Endodermal cell (in vitro differentiated cells): Measurements from ENCODE around the gene CHI3L2. TPM values are rescaled to one million over a fixed set of nuclear protein-coding genes. Genes with fewer than 3 reads are reported as not detected.

Experiments
- DNase-seq: peaks from one replicate; pipeline ENCODE4 v3.0.0-alpha.2; 2017
- H3K27ac ChIP-seq: 2 replicates; pipeline ENCODE4 v1.5.1; 2013; ENCODE audit warnings: mild to moderate bottlenecking, low read depth, low read length, moderate library complexity
- H3K27me3 ChIP-seq: 2 replicates; pipeline ENCODE4 v1.6.1; 2013; ENCODE audit warnings: mild to moderate bottlenecking, low read length, moderate library complexity; ENCODE audit not compliant: insufficient read depth, control insufficient read depth, poor library complexity, severe bottlenecking
- H3K36me3 ChIP-seq: 2 replicates; pipeline ENCODE4 v1.7.0; 2013; ENCODE audit warnings: mild to moderate bottlenecking, low read length, moderate library complexity; ENCODE audit not compliant: control insufficient read depth, insufficient read depth
- H3K4me1 ChIP-seq: one replicate; pipeline ENCODE4 v1.7.0; 2013; ENCODE audit warnings: low read length; ENCODE audit not compliant: control insufficient read depth, insufficient read depth
- H3K4me3 ChIP-seq: 2 replicates; pipeline ENCODE4 v1.5.1; 2013; ENCODE audit warnings: mild to moderate bottlenecking, low read length, moderate library complexity
- H3K9ac ChIP-seq: 2 replicates; pipeline ENCODE4 v1.6.1; 2013; ENCODE audit warnings: mild to moderate bottlenecking, low read length, moderate library complexity; ENCODE audit not compliant: poor library complexity, severe bottlenecking; ENCODE audit errors: extremely low read depth
- H3K9me3 ChIP-seq: 2 replicates; pipeline ENCODE4 v1.6.1; 2013; ENCODE audit warnings: mild to moderate bottlenecking, low read length, moderate library complexity; ENCODE audit not compliant: control insufficient read depth
- H3K27ac Mint-ChIP-seq: 2 replicates; pipeline ENCODE4 v1.8.0; 2020; ENCODE audit warnings: mixed read lengths
- H3K27me3 Mint-ChIP-seq: 2 replicates; pipeline ENCODE4 v1.8.0; 2021; ENCODE audit warnings: mild to moderate bottlenecking, mixed read lengths; ENCODE audit not compliant: insufficient read depth
- H3K36me3 Mint-ChIP-seq: 2 replicates; pipeline ENCODE4 v1.8.0; 2020; ENCODE audit warnings: low read depth, mixed read lengths
- H3K4me1 Mint-ChIP-seq: 2 replicates; pipeline ENCODE4 v1.8.0; 2020; ENCODE audit warnings: mixed read lengths
- H3K4me3 Mint-ChIP-seq: 2 replicates; pipeline ENCODE4 v1.8.0; 2020; ENCODE audit warnings: mild to moderate bottlenecking, moderate library complexity, mixed read lengths
- H3K9me3 Mint-ChIP-seq: 2 replicates; pipeline ENCODE4 v1.8.0; 2020; ENCODE audit warnings: mild to moderate bottlenecking, mixed read lengths
- WGBS, 2 experiments: methylation state at CpG; one replicate each; pipeline versions ENCODE4 v1.1.5 to v1.1.7; 2013; ENCODE audit warnings: missing lambda C conversion rate in 2 of 2, mixed read lengths in 1 of 2; ENCODE audit not compliant: insufficient coverage in 1 of 2, insufficient read length in 1 of 2; 5-methylcytosine and 5-hydroxymethylcytosine counted together
- total RNA-seq, 2 donors: library from RNA; stranded (reverse); fragmentation: NEBNext Ultra II Directional in 1 of 2; extraction: Animal tissue kit (Norgen Biotek cat#: 25700) in 1 of 2; gene quantifications; 2 replicates in 1 of 2; 3 replicates in 1 of 2; pipeline ENCODE4 v1.2.1, GENCODE V29; 2021
- TF ChIP-seq, protein P1 (sequence below): fragments of 200-600 bp; sonication (generic); conservative IDR thresholded peaks from 2 replicates; pipeline ENCODE4 v1.5.0; 2021; ENCODE audit warnings: antibody characterized with exemption, mild to moderate bottlenecking

CHI3L2 gene
- total RNA-seq, 2 donors from 2014 or later, result not detected

DNA sequence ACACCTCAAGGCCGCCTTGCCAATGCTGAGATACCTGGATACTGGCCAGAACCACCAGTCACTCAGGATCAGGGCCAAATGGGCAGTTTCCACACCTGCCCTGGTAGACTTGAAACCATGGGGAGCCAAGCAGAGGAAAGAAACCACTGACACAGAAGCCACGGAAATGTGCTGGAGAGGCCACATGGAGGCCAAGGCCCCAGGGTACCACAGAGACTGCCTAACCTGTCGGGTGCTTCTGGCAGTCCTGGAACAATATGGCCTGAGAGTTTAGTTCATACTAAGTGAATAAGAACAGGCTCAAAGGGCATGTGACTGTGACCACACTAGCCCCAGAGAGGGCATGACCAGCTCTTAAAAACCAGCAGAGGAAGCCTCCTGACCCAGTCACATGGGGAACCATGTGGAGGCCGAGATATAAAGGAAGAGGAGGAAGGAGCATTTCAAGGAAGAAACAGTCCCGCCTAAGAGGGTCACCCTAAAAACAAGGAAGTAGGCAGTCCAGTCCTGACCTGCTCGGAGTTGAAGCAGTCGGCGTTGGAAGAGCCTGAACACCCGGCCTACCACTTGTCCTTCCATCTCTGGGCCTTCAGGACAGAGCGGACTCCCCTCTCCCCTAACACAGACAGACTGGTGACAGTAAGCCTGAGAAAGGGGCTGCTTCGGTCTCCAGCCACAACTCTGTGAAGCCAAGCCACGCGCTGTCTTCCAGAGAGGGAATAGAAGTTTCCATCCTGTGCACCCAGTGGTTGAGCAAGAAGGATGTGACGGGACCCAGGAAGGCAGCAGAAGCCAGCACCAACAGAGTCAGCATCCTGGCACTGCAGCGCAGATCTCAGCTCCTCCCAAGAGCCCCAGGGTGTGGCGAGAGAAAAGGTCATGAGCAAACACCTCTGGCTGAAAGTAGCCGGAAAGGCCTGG lies 27.4 kb upstream of the CHI3L2 start, which contains the start of gene DENND2D:
DENND2D (minus strand) TSS at position 766 of the 921 bp plus-strand sequence; CDS start at position 579, 187 bp downstream.
- no peak within 1 kb of the TSS for H3K27ac ChIP-seq
- no peak within 1 kb of the TSS for H3K27ac Mint-ChIP-seq
- no peak within 1 kb of the TSS for H3K4me3 Mint-ChIP-seq
- no peak for DNase-seq
- 94 to 99% methylated on average over 15 to 17 of the region's 17 CpGs for WGBS, 2 experiments
- TF ChIP-seq, protein P1, sequence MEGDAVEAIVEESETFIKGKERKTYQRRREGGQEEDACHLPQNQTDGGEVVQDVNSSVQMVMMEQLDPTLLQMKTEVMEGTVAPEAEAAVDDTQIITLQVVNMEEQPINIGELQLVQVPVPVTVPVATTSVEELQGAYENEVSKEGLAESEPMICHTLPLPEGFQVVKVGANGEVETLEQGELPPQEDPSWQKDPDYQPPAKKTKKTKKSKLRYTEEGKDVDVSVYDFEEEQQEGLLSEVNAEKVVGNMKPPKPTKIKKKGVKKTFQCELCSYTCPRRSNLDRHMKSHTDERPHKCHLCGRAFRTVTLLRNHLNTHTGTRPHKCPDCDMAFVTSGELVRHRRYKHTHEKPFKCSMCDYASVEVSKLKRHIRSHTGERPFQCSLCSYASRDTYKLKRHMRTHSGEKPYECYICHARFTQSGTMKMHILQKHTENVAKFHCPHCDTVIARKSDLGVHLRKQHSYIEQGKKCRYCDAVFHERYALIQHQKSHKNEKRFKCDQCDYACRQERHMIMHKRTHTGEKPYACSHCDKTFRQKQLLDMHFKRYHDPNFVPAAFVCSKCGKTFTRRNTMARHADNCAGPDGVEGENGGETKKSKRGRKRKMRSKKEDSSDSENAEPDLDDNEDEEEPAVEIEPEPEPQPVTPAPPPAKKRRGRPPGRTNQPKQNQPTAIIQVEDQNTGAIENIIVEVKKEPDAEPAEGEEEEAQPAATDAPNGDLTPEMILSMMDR, result no peak
- H3K4me3 ChIP-seq, result no peak within 1 kb of the TSS
- H3K9ac ChIP-seq, result no peak within 1 kb of the TSS
- no peaks in the 10 kb centered on the region for H3K36me3 ChIP-seq
- peaks cover 11% of the 10 kb centered on the region for H3K4me1 Mint-ChIP-seq
- H3K9me3 ChIP-seq, result no peaks in the 10 kb centered on the region
- H3K9me3 Mint-ChIP-seq, result peaks cover 2% of the 10 kb centered on the region
- H3K4me1 ChIP-seq, result peaks cover 5% of the 10 kb centered on the region
- peaks cover 2% of the 10 kb centered on the region for H3K36me3 Mint-ChIP-seq
- peaks cover 10% of the 10 kb centered on the region for H3K27me3 Mint-ChIP-seq
- H3K27me3 ChIP-seq, result no peaks in the 10 kb centered on the region

DNA sequence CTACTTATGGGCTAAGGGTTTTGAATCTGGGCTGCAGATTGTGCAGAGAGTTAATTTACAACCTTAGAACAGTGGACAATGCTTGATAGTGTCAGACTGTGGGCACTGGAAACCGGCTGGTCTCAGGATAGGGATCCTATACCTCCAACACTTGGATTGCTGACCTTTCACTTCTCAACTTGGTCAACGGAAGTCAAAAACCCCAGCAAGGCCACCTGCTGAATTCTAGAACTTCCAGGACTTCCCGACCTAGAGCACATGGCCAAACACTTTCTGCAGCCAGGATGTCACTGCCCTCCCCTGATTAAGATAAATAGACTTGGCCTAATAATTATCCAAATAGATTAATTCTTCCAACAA lies 26.7 kb upstream of the CHI3L2 start:
- H3K4me1 Mint-ChIP-seq, result peaks cover 11% of the 10 kb centered on the region
- peaks cover 2% of the 10 kb centered on the region for H3K36me3 Mint-ChIP-seq
- TF ChIP-seq, protein P1, result no peak
- Histone ChIP-seq H3K4me1 (peaks cover 5% of the 10 kb centered on the region), H3K27ac (no peak overlapping the region), H3K27me3 (no peaks in the 10 kb centered on the region), H3K36me3 (no peaks in the 10 kb centered on the region), H3K4me3 (no peak overlapping the region), H3K9ac (no peak overlapping the region), H3K9me3 (no peaks in the 10 kb centered on the region)
- H3K27ac Mint-ChIP-seq, result no peak overlapping the region
- no peak overlapping the region for H3K4me3 Mint-ChIP-seq
- no peak for DNase-seq
- 80 to 87% methylated on average over 1 to 3 of the region's 3 CpGs for WGBS, 2 experiments
- peaks cover 15% of the 10 kb centered on the region for H3K27me3 Mint-ChIP-seq
- H3K9me3 Mint-ChIP-seq, result peaks cover 2% of the 10 kb centered on the region

DNA sequence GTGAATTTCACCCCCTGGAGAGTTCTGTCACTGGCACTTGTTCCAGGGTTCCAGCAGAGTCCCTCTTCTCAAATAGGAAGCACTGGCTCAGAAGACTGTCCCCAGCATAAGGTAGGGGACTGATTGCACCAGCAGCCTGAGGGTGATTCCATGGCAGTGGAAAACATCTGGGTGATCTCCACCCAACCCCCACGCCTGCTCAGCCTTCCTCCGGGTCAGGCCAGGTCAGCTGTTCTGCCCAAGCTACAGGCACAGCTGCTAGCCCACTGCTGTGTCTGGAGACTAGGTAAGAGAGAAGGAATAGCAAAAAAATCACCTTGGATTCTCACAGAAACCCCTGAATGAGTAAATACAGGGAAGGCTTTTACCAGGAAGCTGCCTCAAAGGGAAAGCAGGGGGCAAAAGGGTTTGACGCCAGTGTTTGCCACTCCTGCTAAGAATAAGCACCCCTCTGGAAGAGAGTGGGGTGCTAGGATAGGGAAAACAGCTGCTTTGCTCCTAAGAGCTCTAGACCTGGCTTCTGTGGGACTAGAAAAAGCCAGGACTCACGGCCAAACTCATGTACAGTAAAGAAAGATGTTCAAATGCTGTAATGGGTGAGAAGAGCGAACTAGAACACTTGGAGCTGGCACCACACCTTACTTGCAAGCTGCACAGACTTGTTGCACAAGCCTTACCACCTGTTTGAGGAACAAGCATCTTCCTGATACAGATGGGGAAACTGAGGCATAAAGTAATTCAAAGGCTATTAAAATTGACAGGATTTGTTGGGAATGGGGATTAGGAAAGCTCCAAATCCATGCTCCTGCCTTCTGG lies 26.0 kb upstream of the CHI3L2 start:
- H3K27me3 Mint-ChIP-seq, result peaks cover 15% of the 10 kb centered on the region
- no peak overlapping the region for H3K9ac ChIP-seq
- H3K4me3 Mint-ChIP-seq, result no peak overlapping the region
- no peak overlapping the region for H3K4me3 ChIP-seq
- WGBS, 2 experiments, result 93 to 96% methylated on average over 4 to 5 of the region's 5 CpGs
- no peak overlapping the region for H3K27ac ChIP-seq
- H3K27me3 ChIP-seq, result no peaks in the 10 kb centered on the region
- H3K9me3 ChIP-seq, result no peaks in the 10 kb centered on the region
- peaks cover 5% of the 10 kb centered on the region for H3K4me1 ChIP-seq
- H3K27ac Mint-ChIP-seq, result no peak overlapping the region
- H3K36me3 Mint-ChIP-seq, result peaks cover 2% of the 10 kb centered on the region
- H3K36me3 ChIP-seq, result no peaks in the 10 kb centered on the region
- H3K9me3 Mint-ChIP-seq, result peaks cover 2% of the 10 kb centered on the region
- DNase-seq, result no peak
- TF ChIP-seq, protein P1, result no peak
- peaks cover 11% of the 10 kb centered on the region for H3K4me1 Mint-ChIP-seq
